GM21737 (cell line): ENCODE data around the gene DGKQ.

Source experiments
- ATAC-seq: cut with Tn5 transposase; IDR thresholded peaks from one replicate; pipeline ENCODE4 v1.9.1; 2021; ENCODE audit warnings: mild to moderate bottlenecking, moderate library complexity; ENCODE audit not compliant: unreplicated experiment

Gene DGKQ

GRCh38 chr4:963276-964225 is 9.8 kb downstream of the DGKQ start:
- ATAC-seq: no peak

DNA sequence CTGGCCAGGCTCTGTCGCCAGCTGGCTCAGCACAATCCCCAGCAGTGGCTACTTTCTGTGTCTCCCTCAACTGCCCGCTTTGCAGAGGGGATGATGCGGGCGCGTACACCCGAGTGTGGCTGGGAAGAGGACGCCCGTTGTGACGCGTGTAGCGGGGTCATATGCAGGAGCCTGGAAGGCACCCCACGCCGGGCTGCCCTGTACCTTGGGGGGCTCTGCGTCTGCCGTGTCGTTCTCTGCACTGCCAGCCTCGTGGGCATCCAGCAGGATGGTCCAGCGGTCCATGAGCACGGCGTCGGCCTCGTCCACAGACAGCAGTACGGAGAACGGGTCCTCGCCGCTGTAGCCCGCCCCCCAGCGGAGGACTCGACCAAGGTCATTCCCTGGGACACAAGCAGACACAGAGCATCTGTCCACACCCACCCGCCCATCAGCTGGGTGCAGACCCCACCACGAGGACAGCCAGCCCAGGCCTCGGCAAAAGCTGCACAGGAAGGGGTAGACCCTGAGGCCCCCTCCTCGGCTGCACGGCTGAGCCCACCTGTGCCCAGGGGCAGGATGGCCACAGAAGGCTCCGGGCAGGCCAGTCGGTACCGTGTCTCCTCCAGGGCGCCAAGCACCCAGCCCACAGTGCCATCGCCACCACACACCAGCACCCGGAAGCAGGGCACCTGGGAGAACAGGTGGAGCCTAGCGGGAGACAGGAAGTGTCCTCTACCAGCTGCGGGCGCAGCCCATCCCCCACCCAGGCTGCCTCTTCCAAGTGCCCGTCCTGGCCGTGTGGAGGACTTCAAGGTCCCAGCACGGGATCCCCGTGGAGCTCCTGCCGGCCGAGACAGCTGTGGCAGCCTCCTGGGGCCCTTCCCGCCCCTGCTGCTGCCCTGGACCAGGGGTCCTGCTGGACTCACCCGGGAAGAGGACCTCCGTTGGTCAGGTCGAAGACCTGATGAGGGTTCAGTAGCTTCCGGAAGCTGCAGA is 10.8 kb downstream of the DGKQ start:
- ATAC-seq: no peak

- ATAC-seq: no peak
Measured at GRCh38 chr4:961351-962230, 11.8 kb downstream of the DGKQ start.

GRCh38 chr4:960636-961350 is 12.6 kb downstream of the DGKQ start:
- ATAC-seq: no peak

DNA sequence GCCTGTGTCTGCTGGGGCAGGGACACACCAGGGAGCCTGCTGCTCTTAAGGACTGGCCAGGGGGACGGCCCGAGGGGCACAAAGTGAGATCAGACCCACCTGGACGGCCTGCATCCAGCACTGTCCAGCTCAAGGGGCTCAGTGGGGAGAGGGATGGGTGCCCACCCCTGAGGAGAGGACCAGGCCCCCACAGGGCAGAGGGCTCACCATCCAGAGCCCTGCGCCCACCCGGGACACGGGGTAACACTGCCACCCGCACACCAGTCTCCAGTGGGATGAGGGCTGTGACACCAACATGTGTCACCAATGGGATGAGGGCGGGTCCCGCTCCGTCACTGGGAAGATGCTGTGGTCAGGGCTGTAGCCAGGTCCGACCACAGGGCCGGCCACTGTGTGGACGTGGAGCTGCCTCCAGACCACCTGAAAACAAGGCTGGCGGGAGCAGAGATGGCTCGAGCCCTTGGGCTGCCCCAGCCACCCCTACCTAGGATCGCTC is 13.2 kb downstream of the DGKQ start:
- no peak for ATAC-seq

DNA sequence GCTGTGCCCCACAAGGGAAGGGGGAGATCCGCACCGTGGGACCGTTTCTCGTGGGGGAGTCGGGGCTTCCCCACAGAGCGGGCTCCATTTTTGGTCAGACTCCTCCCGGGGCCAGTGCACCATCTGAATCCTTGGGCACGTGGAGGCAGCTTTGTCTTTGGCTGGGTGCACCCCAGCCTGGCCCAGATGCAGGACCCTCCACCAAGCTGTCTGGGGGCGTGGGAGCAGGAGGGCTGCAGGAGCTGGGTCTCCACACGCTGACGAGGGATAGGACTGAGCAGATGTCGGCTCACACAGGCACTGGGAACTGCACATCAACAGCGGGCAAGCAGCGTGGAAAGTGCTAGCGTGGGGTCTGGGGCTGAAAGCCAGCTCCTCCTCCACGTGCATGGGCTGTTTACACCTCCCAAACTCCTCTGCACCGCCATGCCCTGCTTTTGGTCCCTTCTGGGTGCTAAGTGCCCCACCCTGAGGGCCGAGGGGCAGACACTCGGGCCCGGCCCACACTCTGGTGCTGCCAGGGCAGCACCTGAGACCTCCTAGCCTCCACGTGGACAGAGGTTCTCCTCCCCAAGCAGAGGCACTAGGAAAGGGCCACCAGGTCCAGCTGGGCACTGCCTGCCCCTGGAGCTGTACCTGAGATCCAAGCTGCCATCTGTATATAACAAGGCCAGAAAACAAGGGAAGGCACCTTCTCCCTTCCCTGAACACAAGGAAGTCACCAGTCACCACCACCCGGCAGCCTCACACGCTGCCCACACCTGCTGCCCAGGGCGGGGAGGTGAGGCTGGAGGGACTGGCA is 13.8 kb downstream of the DGKQ start:
- no peak for ATAC-seq

- ATAC-seq: no peak
Measured at GRCh38 chr4:958696-959337, 14.6 kb downstream of the DGKQ start.

DNA sequence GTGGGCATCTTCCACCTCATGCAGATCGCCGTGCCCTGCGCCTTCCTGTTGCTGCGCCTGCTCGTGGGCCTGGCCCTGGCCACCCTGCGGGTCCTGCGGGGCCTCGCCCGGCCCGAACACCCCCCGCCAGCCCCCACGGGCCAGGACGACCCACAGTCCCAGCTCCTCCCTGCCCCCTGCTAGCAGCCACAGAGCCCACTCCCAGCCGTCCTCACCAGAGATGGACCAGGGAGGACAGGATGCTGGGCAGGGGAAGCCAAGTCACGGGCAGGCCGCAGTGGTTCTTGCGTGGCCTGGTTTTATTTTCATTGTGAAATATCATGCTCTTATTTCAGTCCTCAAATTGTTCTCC is 15.1 kb downstream of the DGKQ start:
- ATAC-seq: no peak

- no peak for ATAC-seq
Measured at GRCh38 chr4:957581-958313, 15.6 kb downstream of the DGKQ start.

DNA sequence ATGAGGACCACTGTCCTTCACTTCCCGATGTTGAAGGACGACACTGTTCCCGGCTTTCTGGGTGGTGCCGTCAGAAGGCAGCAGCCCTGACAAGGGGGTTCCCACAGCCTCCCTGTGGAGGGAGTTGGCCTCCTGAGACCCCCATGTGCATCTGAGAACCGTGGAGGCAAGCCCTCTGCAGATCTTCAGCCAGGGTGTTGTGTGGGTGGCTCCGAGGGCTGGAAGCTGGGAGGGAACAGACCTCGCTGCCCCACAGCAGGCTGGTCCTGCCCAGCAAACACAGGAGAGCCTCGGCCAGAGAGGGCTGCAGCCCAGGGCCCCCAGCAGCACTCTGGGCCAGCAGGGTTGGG is 16.2 kb downstream of the DGKQ start:
- ATAC-seq: no peak

GRCh38 chr4:956531-957230 is 16.7 kb downstream of the DGKQ start:
- ATAC-seq: no peak

DNA sequence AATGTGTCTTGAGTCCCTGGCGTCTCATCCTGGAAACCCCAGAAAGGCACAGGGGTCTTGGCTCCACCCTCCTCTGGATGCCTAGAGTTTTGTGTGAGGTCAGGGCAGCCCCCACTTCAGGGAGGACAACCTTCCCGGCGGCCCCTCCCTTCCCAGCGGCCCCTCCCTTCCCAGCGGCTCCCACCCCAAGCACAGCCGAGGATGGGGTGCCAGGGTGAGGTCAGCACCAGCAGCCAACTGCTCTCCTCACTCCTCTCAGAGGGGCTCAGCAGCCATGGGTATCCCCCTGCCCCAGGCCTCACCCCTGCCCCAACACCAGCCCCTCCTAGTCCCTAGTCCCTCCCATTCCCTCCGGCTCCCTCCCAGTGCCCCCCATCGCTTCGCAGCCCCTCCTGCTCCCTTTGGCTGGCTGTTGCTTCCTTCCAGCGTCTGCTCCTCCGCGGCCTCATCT is 17.4 kb downstream of the DGKQ start:
- no peak for ATAC-seq

DNA sequence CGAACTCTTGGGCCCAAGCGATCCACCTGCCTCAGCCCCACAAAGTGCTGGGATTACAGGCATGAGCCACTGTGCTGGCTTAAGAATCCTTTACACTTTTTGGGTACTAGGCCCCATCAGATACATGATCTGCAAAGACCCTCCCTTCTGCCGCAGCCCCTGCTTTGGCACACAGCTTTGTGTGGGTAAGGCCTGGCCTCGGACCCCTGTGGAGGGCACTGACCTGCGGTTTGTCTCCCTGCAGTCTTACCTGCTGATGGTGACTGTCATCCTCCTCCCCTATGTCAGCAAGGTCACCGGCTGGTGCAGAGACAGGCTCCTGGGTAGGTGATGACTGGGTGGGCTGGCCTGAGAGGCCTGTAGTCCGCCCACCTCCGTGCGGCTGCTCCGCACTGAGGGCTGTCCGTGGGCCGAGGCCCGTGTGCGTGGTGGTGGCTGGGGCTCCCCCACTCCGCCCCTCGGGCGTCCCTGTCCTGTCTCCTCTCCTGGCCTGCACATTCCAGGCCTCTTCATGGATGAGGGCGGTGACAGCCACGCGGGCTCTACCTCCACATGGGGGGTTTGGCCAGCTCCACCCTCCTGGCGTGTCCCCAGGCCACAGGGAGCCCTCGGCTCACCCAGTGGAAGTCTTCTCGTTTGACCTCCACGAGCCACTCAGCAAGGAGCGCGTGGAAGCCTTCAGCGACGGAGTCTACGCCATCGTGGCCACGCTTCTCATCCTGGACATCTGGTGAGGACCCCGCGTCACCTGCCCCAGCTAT is 18.0 kb downstream of the DGKQ start:
- ATAC-seq: no peak

- ATAC-seq: no peak
Measured at GRCh38 chr4:954211-955020, 19.0 kb downstream of the DGKQ start.

DNA sequence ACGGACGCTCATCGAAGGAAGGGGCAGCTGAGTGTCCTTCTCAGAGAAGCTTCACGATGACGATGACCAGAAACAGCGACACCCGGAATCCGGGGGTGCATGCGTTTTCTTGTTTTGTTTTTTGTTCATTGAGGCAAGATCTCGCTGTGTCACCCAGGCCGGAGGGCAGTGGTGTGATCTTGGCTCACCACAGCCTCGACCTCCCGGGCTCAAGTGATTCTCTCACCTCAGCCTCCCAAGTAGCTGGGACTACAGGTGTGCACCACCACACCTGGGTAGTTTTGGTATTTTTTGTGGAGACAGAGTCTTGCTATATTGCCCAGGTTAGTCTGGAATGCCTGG is 19.8 kb downstream of the DGKQ start:
- no peak for ATAC-seq
